GM10266 (cell line): ENCODE data around the gene CDC20B.

ENCODE experiments used
- DNase-seq: peaks from one replicate; pipeline ENCODE4 v3.0.0; 2012; ENCODE audit errors: extremely low spot score
- TF ChIP-seq, protein P1 (sequence below): IDR thresholded peaks from 2 replicates; pipeline ENCODE4 v1.5.1; 2012; ENCODE audit warnings: mild to moderate bottlenecking, low read depth; ENCODE audit not compliant: control insufficient read depth, insufficient read depth; ENCODE audit errors: missing control alignments

The CDC20B gene, protein sequence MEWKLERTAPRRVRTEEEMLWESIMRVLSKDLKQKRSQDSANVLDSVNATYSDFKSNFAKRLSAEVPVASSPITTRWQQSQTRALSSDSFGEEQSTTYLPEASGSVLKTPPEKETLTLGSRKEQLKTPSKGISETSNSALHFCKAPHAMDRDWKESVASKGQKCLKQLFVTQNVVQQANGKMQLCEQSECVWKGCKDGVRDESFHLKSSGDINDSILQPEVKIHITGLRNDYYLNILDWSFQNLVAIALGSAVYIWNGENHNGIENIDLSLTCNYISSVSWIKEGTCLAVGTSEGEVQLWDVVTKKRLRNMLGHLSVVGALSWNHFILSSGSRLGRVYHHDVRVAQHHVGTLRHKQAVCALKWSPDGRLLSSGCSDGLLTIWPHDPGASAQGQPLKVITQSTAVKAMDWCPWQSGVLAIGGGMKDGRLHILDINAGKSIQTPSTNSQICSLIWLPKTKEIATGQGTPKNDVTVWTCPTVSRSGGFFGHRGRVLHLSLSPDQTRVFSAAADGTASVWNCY

DNA sequence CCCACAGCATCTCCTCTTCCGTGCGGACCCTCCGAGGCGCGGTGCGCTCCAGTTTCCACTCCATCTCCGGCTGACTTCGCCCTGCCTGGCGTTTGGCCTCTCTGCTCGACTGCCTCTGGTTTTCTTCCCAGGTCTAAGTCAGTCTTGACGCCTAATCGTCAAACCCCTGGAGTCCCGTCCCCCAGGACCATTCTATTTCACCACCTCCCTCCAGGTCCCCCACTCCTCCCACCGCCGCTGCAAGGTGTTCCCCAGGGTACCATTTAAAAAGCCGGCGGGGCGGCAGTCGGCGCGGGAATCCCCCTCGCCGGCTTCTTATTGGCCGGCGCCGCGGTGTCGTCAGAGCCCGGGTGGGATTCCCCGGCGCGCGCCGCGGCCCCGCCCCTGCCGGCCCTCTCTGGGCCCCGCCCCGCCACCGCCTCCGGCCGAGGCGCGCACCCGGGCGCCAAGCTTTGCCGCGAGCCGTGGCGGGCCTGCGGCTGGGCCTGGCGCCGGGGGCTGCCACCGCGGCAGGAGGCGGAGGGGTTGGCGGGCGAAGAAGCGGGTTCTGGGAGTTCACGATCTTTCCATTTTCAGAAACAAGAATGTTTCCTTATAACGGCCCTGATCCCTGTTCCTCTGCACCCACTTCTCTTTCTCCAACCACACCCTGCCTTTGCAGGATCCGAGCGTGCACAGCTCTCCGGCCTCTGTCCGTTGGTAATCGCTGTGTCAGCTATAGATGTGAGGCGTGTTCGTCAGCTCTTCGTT lies at the start of gene CDC20B:
TSS of gene CDC20B (minus strand) at position 241 of the 750 bp plus-strand sequence. CDS start at position 64, 177 bp downstream.
- TF ChIP-seq, protein P1, sequence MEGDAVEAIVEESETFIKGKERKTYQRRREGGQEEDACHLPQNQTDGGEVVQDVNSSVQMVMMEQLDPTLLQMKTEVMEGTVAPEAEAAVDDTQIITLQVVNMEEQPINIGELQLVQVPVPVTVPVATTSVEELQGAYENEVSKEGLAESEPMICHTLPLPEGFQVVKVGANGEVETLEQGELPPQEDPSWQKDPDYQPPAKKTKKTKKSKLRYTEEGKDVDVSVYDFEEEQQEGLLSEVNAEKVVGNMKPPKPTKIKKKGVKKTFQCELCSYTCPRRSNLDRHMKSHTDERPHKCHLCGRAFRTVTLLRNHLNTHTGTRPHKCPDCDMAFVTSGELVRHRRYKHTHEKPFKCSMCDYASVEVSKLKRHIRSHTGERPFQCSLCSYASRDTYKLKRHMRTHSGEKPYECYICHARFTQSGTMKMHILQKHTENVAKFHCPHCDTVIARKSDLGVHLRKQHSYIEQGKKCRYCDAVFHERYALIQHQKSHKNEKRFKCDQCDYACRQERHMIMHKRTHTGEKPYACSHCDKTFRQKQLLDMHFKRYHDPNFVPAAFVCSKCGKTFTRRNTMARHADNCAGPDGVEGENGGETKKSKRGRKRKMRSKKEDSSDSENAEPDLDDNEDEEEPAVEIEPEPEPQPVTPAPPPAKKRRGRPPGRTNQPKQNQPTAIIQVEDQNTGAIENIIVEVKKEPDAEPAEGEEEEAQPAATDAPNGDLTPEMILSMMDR = no peak
- peak; percentile 96 for DNase-seq

DNA sequence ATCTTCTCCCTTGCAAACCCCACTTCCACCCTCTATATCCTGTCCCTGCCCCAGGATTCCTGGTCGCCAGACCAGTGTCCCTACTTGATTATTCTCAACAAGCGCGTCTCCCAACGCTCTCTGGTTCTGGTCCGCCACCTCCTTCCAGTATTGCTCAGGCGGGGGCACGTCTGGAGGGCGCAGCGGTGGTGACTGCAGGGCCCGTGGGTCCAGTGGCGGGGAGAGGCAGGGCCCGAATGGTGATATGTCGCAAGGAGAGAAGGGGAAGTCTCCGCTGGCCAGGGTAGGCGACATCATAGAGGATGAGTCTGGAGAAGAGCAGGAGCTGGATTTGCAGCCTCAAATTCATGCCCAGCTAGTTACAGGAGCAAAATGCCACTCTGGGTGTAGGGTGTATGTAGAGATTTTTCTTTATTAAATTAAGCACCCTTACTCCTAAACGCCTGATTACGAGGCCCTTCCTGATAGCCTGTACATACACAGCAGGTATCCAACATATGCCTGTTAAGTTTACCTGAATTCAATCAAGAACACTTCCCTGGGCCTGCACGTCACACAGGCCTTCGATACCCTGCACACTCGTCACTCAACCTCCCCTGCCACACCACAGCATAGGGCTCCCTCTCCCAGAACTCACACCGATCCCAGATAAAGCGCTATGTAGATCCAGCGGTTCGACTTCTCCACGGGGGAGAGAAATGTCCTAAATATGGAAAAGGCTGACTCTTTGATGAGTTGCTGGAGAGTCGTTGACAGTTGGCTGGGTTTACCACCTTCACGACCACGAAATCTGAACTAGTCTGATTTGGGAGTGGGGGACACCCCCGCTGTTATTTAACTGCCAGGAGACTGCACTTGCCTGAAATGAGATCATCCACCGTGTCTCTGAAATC lies 49.4 kb upstream of the CDC20B start:
- peak; percentile 22 for DNase-seq
- TF ChIP-seq, protein P1 = no peak

DNA sequence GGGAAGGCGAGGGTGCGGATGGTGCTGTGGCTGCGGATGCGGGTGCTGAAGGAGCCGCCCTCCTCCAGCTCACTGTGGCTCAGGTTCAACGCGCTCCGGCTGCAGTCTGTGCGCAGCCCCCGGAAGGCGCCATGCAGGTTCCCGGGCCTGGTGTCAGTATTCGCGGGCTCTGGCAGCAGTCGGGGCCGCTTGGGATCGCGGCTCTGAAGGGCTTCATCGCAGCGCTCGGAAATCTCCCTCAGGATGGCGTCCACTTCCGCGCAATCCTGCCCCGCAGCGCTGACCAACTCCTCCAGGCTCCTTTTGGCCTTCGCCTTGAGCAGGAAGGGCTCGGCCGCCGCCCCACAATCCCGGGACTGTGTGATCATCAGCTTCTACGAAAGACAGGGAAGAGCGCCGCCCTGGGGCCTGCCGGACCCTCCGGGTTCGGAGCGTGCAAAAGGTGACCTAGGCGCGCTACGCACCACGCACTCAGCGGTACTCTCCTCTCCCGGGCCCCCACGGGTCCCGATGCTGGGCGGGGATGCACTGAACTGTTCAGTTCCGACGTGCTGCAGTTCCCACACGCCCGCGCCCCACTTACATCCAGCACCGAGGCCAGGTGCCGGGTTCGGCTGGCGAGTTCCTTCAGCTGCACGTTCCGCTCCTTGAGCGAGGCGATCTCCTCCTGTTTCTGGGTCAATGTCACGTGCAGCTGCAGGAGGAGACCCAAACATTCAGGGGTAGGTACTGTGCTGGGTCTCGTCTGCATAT lies 47.6 kb upstream of the CDC20B start:
- DNase-seq = peak; percentile 26
- TF ChIP-seq, protein P1 = no peak

DNA sequence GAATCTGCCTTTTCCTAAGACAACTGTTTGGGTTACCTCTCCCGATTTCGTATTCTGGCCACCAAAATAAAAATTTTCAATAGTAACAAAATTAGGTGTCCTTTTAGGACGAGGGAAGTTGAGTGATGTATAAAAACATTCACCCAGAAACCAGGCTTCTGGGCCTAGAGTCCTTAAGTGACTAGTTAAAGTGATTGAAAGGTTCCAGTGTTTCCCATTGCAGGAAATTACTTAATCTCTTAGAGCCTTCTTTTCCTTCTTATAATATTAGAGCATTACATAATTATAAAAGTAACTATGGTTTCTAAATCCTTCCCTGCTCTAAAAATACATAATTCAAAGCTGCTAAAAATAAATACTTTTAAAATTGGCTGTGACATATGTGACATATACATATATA lies 46.8 kb upstream of the CDC20B start:
- DNase-seq = no peak
- TF ChIP-seq, protein P1 = no peak

DNA sequence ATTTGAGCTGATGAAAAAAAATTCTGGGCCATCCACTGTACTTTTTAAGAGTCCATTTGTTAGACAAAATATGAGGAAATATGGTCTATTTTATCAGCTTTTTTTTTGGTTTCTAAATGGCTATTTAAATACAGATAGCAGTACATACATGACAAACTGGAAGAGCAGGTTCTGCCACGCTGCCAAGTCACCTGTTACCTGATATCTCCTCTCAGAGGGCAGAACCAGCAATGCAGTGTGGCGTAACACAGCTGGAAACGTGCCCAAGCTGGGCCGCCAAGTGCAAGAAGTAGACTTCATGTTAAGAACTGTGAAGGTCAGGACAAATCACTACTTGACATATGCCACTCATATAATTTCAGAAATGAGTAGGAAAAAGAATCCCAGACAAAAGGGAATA lies 46.0 kb upstream of the CDC20B start:
- DNase-seq = no peak
- TF ChIP-seq, protein P1 = no peak

DNA sequence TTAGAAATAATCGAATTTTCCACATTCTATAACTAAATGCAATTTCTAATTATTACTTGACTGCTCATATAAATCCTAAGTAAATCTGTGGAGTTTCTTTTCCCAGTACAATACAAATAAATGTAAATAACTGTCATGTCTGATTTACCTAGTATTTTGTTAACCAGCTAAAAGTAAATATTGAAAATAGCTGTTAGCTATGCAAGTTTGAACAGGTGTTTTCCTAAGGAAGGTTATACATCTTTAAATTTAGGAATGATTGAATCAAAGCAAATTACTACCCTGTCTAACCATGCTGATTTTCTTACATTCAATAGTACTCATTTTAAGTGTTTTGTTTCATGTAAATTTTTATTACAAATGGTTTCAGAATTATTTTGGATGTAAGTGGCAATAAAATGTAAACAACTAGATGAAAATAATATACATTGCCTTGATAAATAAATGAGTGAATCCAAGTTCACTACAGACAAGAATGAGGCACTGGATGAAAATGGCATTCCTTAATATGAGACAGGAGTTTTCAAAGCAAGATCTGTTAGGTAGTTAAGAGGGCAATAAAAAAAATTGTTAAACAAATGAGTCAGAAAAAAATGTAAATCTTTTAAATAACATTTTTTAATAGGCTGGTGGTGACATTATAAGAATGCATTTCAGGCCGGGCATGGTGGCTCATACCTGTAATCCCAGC lies 38.4 kb upstream of the CDC20B start:
- TF ChIP-seq, protein P1 = no peak
- DNase-seq = no peak
